Liver (tissue), 9 donors: ENCODE data around the gene ZER1. TPM values are rescaled to one million over a fixed set of nuclear protein-coding genes. Genes with fewer than 3 reads are reported as not detected.

Experiments used
- DNase-seq: peaks from one replicate; pipeline ENCODE4 v3.0.0-alpha.2; 2017; ENCODE audit warnings: low spot score
- H3K27ac ChIP-seq, 2 donors: one replicate each; pipeline ENCODE4 v1.7.0; 2013; ENCODE audit warnings: inconsistent platforms in 2 of 2, low read length in 2 of 2, control low read depth in 1 of 2, low read depth in 1 of 2, mild to moderate bottlenecking in 1 of 2
- H3K27me3 ChIP-seq, 4 donors: one replicate each; pipeline versions ENCODE4 v1.6.1 to v1.7.0; 2013; ENCODE audit warnings: low read length in 3 of 4, inconsistent platforms in 1 of 4, mild to moderate bottlenecking in 1 of 4, moderate library complexity in 1 of 4; ENCODE audit not compliant: control insufficient read depth in 4 of 4, insufficient read depth in 4 of 4
- H3K36me3 ChIP-seq, 4 donors: one replicate each; pipeline versions ENCODE4 v1.6.1 to v1.7.0; 2013; ENCODE audit warnings: low read length in 3 of 4, mild to moderate bottlenecking in 3 of 4, low read depth in 1 of 4, moderate library complexity in 1 of 4; ENCODE audit not compliant: control insufficient read depth in 4 of 4, insufficient read depth in 3 of 4
- H3K4me1 ChIP-seq, 4 donors: one replicate each; pipeline versions ENCODE4 v1.6.1 to v1.7.0; 2013; ENCODE audit warnings: low read length in 3 of 4, mild to moderate bottlenecking in 3 of 4, moderate library complexity in 1 of 4; ENCODE audit not compliant: control insufficient read depth in 4 of 4, insufficient read depth in 4 of 4
- H3K4me3 ChIP-seq, 3 donors: one replicate each; pipeline versions ENCODE4 v1.6.1 to v1.7.0; 2013; ENCODE audit warnings: low read length in 3 of 3, control low read depth in 1 of 3, low read depth in 1 of 3, mild to moderate bottlenecking in 1 of 3
- H3K9ac ChIP-seq, 2 donors: one replicate each; pipeline ENCODE4 v1.7.0; 2013; ENCODE audit warnings: low read length in 2 of 2, mild to moderate bottlenecking in 2 of 2, moderate library complexity in 2 of 2, control low read depth in 1 of 2, low read depth in 1 of 2
- H3K9me3 ChIP-seq, 4 donors: one replicate each; pipeline versions ENCODE4 v1.6.1 to v1.7.0; 2013; ENCODE audit warnings: low read length in 3 of 4; ENCODE audit not compliant: control insufficient read depth in 4 of 4
- ATF3 ChIP-seq: IDR thresholded peaks from 2 replicates; pipeline ENCODE4 v1.6.1; 2016; ENCODE audit warnings: antibody characterized with exemption
- FOXA1 ChIP-seq: IDR thresholded peaks from 2 replicates; pipeline ENCODE4 v1.6.1; 2016; ENCODE audit warnings: antibody characterized with exemption
- GABPA ChIP-seq, 2 donors: IDR thresholded peaks in 1 of 2; conservative IDR thresholded peaks in 1 of 2; 2 replicates each; pipeline ENCODE4 v1.6.1; 2016; ENCODE audit warnings: antibody characterized with exemption in 2 of 2, mild to moderate bottlenecking in 1 of 2, moderate library complexity in 1 of 2
- HNF4A ChIP-seq, 2 donors: conservative IDR thresholded peaks; 2 replicates each; pipeline ENCODE4 v1.6.1; 2016; ENCODE audit warnings: antibody characterized with exemption in 2 of 2, mild to moderate bottlenecking in 2 of 2
- JUND ChIP-seq, 2 donors: IDR thresholded peaks; 2 replicates each; pipeline ENCODE4 v1.6.1; 2016; ENCODE audit warnings: antibody characterized with exemption in 2 of 2
- MAX ChIP-seq: IDR thresholded peaks from 2 replicates; pipeline ENCODE4 v1.6.1; 2016; ENCODE audit warnings: antibody characterized with exemption
- NR2F2 ChIP-seq: IDR thresholded peaks from 2 replicates; pipeline ENCODE4 v1.6.1; 2016; ENCODE audit warnings: antibody characterized with exemption
- RAD21 ChIP-seq, 2 donors: IDR thresholded peaks; 2 replicates each; pipeline ENCODE4 v1.6.1; 2016; ENCODE audit warnings: antibody characterized with exemption in 2 of 2, mild to moderate bottlenecking in 2 of 2
- REST ChIP-seq: IDR thresholded peaks from 2 replicates; pipeline ENCODE4 v1.6.1; 2016; ENCODE audit warnings: antibody characterized with exemption, mild to moderate bottlenecking
- SP1 ChIP-seq: IDR thresholded peaks from 2 replicates; pipeline ENCODE4 v1.6.1; 2018; ENCODE audit warnings: antibody characterized with exemption, mild to moderate bottlenecking
- TAF1 ChIP-seq: conservative IDR thresholded peaks from 2 replicates; pipeline ENCODE4 v1.6.1; 2016; ENCODE audit warnings: antibody characterized with exemption, mild to moderate bottlenecking
- ZBTB33 ChIP-seq: IDR thresholded peaks from 2 replicates; pipeline ENCODE4 v1.6.1; 2016; ENCODE audit warnings: antibody characterized with exemption
- WGBS: extraction: QIAGEN DNeasy Blood & Tissue Kit; methylation state at CpG from one replicate; pipeline ENCODE4 v1.1.7; 2013; 5-methylcytosine and 5-hydroxymethylcytosine counted together
- polyA plus RNA-seq, 2 donors: library from polyadenylated mRNA; stranded (reverse) in 1 of 2; unstranded in 1 of 2; fragments of 200-250 nt in 1 of 2; fragments of >200 nt in 1 of 2; fragmentation: Nextera tagmentation in 1 of 2; extraction: Ambion mirVana in 1 of 2; gene quantifications; one replicate each; pipeline versions ENCODE4 v1.2.1 to v1.2.3, GENCODE V29; 2013 to 2015
- total RNA-seq, 2 donors: library from RNA; depleted of rRNA; stranded (reverse); fragments of >200 nt; gene quantifications; one replicate each; pipeline ENCODE4 v1.2.3, GENCODE V29; 2014
- donor health status: healthy.
- donor health status: healthy.
- donor health status: healthy.
- donor health status: healthy.
- donor health status: healthy.

The ZER1 gene
- total and polyA plus RNA-seq, 4 donors, result 7.6 to 29.1 (median 15.8) TPM

DNA sequence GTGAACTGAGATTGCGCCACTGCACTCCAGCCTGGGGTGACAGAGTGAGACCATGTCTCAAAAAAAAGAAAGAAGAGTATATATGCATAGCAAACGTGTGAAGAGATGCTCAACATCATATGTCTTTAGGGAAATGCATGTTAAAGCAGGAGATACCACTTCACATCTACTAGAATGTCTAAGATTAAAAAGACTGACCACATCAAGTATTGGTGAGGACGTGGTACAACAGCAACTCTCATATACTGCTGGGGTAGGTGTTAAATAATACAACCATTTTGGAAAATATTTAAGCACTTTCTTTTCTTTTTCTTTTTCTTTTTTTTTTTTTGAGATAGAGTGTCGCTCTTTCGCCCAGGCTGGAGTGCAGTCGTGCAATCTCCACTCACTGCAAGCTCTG is 13.7 kb upstream of the ZER1 start:
- DNase-seq, result no peak
- Histone ChIP-seq H3K9ac (no peak overlapping the region), H3K27ac (no peak overlapping the region), H3K27me3 (no peaks in the 10 kb centered on the region), H3K4me1 (peaks cover 3 to 18% (median 12%) of the 10 kb centered on the region in 4 donors), H3K36me3 (no peaks in the 10 kb centered on the region), H3K9me3 (peaks cover 0 to 3% (median 0%) of the 10 kb centered on the region in 4 donors), H3K4me3 (no peak overlapping the region)
- WGBS, result 94% methylated on average over 6 of the region's 6 CpGs
- no peak for TF ChIP-seq GABPA (IDR thresholded peaks at IDR 0.05 in 1 of 2, conservative IDR thresholded peaks at IDR 0.05 in 1 of 2)

DNA sequence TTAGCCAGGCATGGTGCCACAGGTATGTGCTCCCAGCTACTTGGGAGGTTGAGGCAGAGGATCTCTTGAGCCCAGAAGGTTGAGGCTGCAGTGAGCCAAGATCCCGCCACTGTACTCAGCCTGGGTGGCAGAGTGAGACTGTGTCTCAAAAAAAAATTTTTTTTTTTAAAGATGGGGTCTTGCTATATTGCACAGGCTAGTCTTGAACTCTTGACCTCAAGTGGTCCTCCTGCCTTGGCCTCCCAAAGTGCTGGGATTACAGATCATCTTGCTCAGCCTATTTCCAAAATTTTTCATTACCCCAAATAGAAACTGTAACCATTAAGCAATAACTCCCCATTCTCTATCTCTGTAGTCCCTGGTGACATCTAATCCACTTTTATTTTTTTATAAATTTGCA is 10.9 kb upstream of the ZER1 start:
- 100% methylated on average over 1 of the region's 1 CpG for WGBS
- Histone ChIP-seq H3K9ac (no peak overlapping the region), H3K36me3 (no peaks in the 10 kb centered on the region), H3K9me3 (peaks cover 0 to 3% (median 0%) of the 10 kb centered on the region in 4 donors), H3K4me3 (no peak overlapping the region), H3K4me1 (peaks cover 0 to 6% (median under 1%) of the 10 kb centered on the region in 4 donors), H3K27me3 (no peaks in the 10 kb centered on the region), H3K27ac (no peak overlapping the region)
- TF ChIP-seq HNF4A (conservative IDR thresholded peaks at IDR 0.05), result no peak
- no peak for TF ChIP-seq ATF3
- TF ChIP-seq NR2F2, result no peak
- no peak for TF ChIP-seq JUND (IDR thresholded peaks at IDR 0.05)
- TF ChIP-seq ZBTB33, result no peak
- no peak for TF ChIP-seq REST
- TF ChIP-seq GABPA (IDR thresholded peaks at IDR 0.05 in 1 of 2, conservative IDR thresholded peaks at IDR 0.05 in 1 of 2), result no peak
- TF ChIP-seq RAD21 (IDR thresholded peaks at IDR 0.05), result no peak
- no peak for TF ChIP-seq MAX
- TF ChIP-seq FOXA1, result no peak
- no peak for TF ChIP-seq TAF1
- TF ChIP-seq SP1, result no peak
- DNase-seq, result no peak
